ENCODE results near the gene RNF144A.

DNA sequence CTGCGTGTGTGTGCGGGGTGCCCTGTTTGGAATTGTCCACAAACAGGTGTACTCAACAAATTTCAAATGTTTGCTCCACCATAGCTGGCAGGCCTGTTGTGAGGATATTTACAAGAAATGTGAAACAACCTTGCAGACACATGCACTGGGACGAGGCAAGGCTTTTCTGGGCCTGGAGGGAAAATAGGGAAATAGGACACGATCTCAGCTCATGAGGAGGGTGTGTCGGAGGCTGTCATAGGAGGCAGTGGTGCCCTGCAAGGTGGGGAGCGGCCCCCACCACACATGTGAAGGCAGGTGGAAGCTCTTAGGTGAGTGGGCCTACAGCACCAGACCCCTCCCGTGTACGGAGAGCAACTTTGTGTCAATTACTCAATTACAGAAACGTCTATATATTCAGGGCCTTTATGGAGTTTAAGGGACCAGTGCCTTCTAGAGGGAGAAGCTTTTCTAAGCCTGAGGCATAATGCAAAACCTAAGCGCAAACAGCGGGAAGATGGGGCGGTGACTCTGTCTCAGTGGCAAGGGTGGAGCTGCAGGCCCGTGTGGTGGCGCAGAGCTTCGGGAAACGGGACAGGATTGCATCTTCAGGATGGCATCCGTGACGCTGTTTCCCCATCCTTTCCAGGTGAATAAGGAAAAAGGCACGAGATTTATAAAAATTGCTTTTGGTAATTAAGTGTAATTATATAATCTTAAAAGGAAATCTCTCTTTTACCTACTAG is 48.0 kb downstream of the RNF144A start:
- TF ChIP-seq EP300 (IDR thresholded peaks at IDR 0.05) = no peak
- TF ChIP-seq POLR2A (IDR thresholded peaks at IDR 0.05) = no peak
- TF ChIP-seq, protein P1, sequence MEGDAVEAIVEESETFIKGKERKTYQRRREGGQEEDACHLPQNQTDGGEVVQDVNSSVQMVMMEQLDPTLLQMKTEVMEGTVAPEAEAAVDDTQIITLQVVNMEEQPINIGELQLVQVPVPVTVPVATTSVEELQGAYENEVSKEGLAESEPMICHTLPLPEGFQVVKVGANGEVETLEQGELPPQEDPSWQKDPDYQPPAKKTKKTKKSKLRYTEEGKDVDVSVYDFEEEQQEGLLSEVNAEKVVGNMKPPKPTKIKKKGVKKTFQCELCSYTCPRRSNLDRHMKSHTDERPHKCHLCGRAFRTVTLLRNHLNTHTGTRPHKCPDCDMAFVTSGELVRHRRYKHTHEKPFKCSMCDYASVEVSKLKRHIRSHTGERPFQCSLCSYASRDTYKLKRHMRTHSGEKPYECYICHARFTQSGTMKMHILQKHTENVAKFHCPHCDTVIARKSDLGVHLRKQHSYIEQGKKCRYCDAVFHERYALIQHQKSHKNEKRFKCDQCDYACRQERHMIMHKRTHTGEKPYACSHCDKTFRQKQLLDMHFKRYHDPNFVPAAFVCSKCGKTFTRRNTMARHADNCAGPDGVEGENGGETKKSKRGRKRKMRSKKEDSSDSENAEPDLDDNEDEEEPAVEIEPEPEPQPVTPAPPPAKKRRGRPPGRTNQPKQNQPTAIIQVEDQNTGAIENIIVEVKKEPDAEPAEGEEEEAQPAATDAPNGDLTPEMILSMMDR (IDR thresholded peaks at IDR 0.05) = no peak
- no peak for TF ChIP-seq POLR2AphosphoS5 (IDR thresholded peaks at IDR 0.05)

Measured in suprapubic skin (tissue), 4 donors.